Osteocyte (in vitro differentiated cells): Measurements from ENCODE around the gene ARID5B. TPM values are rescaled to one million over a fixed set of nuclear protein-coding genes. Genes with fewer than 3 reads are reported as not detected.

ENCODE experiments used
- DNase-seq: peaks from one replicate; pipeline ENCODE4 v3.0.0; 2021; ENCODE audit warnings: mixed read lengths; ENCODE audit not compliant: unreplicated experiment; ENCODE audit errors: extremely low spot score
- H3K27ac Mint-ChIP-seq: one replicate; pipeline ENCODE4 v1.8.0; 2021; ENCODE audit warnings: mild to moderate bottlenecking, mixed read lengths; ENCODE audit not compliant: unreplicated experiment
- H3K27me3 Mint-ChIP-seq: one replicate; pipeline ENCODE4 v1.8.0; 2021; ENCODE audit warnings: mixed read lengths; ENCODE audit not compliant: unreplicated experiment
- H3K36me3 Mint-ChIP-seq: one replicate; pipeline ENCODE4 v1.8.0; 2021; ENCODE audit warnings: mixed read lengths; ENCODE audit not compliant: unreplicated experiment
- H3K4me1 Mint-ChIP-seq: one replicate; pipeline ENCODE4 v1.8.0; 2021; ENCODE audit warnings: mixed read lengths; ENCODE audit not compliant: unreplicated experiment
- H3K4me3 Mint-ChIP-seq: one replicate; pipeline ENCODE4 v1.8.0; 2021; ENCODE audit warnings: mild to moderate bottlenecking, moderate library complexity, mixed read lengths; ENCODE audit not compliant: unreplicated experiment
- H3K9me3 Mint-ChIP-seq: one replicate; pipeline ENCODE4 v1.8.0; 2021; ENCODE audit warnings: mixed read lengths; ENCODE audit not compliant: unreplicated experiment
- total RNA-seq: library from RNA; stranded (reverse); gene quantifications from 2 replicates; pipeline ENCODE4 v1.2.1, GENCODE V29; 2021
- TF ChIP-seq, protein P1 (sequence below): fragments of 200-600 bp; sonication (generic); IDR thresholded peaks from 2 replicates; pipeline ENCODE4 v1.5.0; 2021; ENCODE audit warnings: antibody characterized with exemption, mild to moderate bottlenecking, moderate library complexity

ARID5B gene
- total RNA-seq, 1 donor from 2014 or later, result 89.4 TPM

DNA sequence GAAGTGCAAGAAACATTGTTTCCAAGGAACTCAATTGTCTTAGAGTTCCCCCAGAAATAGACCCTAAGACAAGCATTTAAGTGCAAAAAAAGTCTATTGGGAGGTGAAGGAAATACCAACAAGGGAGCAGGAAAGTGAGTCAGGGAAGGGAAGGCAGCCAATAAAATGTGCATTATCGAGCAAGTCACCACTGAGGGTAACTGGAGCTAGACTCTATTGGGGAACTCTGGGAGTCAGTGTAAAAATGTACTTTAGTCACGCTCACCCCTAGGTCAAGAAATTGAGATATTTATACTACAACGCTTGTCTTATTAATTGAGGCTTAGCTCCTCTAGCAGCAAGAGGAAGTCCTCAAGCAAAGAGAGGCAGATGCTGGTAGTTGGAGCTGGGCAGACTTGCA, 229.4 kb downstream of the ARID5B start:
- Mint-ChIP-seq H3K36me3 (peaks cover 2% of the 10 kb centered on the region), H3K27me3 (no peaks in the 10 kb centered on the region), H3K4me3 (no peak overlapping the region), H3K4me1 (peaks cover 9% of the 10 kb centered on the region), H3K9me3 (peaks cover 7% of the 10 kb centered on the region), H3K27ac (peak overlapping the region; percentile 27)
- DNase-seq, result no peak
- TF ChIP-seq, protein P1, sequence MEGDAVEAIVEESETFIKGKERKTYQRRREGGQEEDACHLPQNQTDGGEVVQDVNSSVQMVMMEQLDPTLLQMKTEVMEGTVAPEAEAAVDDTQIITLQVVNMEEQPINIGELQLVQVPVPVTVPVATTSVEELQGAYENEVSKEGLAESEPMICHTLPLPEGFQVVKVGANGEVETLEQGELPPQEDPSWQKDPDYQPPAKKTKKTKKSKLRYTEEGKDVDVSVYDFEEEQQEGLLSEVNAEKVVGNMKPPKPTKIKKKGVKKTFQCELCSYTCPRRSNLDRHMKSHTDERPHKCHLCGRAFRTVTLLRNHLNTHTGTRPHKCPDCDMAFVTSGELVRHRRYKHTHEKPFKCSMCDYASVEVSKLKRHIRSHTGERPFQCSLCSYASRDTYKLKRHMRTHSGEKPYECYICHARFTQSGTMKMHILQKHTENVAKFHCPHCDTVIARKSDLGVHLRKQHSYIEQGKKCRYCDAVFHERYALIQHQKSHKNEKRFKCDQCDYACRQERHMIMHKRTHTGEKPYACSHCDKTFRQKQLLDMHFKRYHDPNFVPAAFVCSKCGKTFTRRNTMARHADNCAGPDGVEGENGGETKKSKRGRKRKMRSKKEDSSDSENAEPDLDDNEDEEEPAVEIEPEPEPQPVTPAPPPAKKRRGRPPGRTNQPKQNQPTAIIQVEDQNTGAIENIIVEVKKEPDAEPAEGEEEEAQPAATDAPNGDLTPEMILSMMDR, result no peak

DNA sequence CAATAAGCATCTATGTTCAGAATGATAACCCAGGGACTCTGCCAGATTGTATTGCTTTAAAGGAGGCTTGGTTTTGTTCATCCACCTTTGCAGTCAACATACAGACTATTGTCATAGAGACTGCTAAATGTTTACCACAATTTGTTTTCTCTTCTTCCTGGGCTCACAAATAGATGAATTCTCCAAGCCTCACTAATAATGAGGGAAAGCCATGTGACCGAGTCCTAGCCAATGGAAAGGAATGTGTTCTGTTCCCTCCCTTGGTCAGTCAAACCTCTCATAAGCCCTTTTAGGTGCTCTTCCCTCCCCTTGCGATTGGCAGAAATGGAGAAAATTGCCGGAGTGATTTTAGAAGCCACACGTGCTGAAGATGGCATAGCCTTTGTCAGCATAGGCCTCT, 230.2 kb downstream of the ARID5B start:
- TF ChIP-seq, protein P1, result no peak
- H3K27me3 Mint-ChIP-seq, result no peaks in the 10 kb centered on the region
- peaks cover 7% of the 10 kb centered on the region for H3K9me3 Mint-ChIP-seq
- H3K36me3 Mint-ChIP-seq, result peaks cover 2% of the 10 kb centered on the region
- no peak for DNase-seq
- no peak overlapping the region for H3K27ac Mint-ChIP-seq
- H3K4me3 Mint-ChIP-seq, result no peak overlapping the region
- peaks cover 9% of the 10 kb centered on the region for H3K4me1 Mint-ChIP-seq

GRCh38 chr10:62133618-62134017, 232.1 kb downstream of the ARID5B start:
- Mint-ChIP-seq H3K4me1 (peaks cover 9% of the 10 kb centered on the region), H3K36me3 (peaks cover under 1% of the 10 kb centered on the region)

DNA sequence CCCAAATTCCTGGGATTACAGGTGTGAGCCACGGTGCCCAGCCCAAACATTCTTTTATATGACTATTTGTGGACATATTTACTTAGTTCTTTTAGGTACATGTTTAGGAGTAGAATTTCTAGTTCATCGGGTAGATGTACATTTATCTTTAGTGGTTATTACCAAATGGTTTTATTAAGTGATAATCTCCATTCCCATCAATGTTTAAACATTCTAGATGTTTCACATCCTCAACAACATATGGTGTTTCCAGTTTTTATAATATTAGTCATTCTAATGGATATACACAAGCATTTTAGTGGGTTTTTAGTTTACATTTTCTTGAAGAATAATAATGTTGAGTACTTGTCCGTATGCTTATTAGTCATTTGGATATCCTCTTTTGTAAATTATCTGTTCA, 235.4 kb downstream of the ARID5B start:
- no peak for DNase-seq
- TF ChIP-seq, protein P1, result no peak
- Mint-ChIP-seq H3K36me3 (no peaks in the 10 kb centered on the region), H3K4me1 (no peaks in the 10 kb centered on the region), H3K4me3 (no peak overlapping the region), H3K9me3 (no peaks in the 10 kb centered on the region), H3K27ac (no peak overlapping the region), H3K27me3 (no peaks in the 10 kb centered on the region)

More at GRCh38 chr10:62133618-62134017, 232.1 kb downstream of the ARID5B start:
- no peak for DNase-seq
- H3K27me3 Mint-ChIP-seq, result no peaks in the 10 kb centered on the region
- H3K4me3 Mint-ChIP-seq, result no peak overlapping the region
- H3K27ac Mint-ChIP-seq, result no peak overlapping the region
- peaks cover 5% of the 10 kb centered on the region for H3K9me3 Mint-ChIP-seq
- TF ChIP-seq, protein P1, result no peak

Other genes starting within 250 kb of the ARID5B start
- gene CABCOCO1, start 238.8 kb upstream of the ARID5B start, total RNA-seq, result 0.19 TPM in 1 of 2 replicates, not detected in the other